ENCODE results near the gene TMEM51. TPM values are rescaled to one million over a fixed set of nuclear protein-coding genes. Genes with fewer than 3 reads are reported as not detected.
A peak's percentile ranks its signal among the peaks of the same experiment; 100 is the strongest.

The TMEM51 gene
- total RNA-seq, 1 experiment from 2014 or later = 24.7 TPM

DNA sequence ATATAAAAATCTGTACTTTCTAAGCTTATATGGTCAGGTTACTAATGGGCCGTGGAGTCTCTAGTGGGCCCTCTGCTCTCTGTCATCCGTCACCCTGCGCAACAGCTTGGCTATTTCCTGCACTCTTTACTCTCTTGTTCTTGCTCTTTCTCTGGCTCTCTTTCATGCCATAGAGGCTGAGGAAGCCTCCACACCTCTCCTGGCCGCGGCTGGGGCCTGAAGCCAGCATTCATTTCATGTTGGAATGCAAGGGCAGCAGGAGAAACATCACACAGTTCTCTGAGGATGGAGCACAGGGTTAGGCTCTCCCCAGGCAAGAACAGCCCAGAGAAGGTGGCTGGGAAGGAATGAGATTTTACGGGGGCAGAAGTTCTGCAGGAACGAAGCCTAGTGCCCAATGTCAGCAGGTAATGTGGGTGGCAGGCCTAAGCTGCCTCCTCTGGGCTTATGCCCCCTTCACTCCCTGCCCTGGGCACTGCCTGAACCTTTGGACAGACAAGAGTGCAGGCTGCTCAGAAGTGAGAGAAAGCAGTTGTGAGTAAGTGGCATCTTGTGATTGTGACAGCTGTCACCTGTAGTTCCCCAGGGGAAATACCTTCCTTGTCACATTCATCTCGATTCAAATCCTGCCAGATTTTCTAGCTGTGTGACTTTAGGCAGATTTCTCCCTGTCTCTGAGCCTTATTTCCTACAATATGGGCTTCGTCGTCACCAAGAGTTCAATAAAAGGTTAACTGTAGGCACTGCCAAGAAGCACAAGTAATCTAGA lies 89.9 kb downstream of the TMEM51 start:
- BruUV-seq (replicated peaks) = no TSS peak
- no peak for TF ChIP-seq CTCF (IDR thresholded peaks at IDR 0.05; ENCODE audit: insufficient read depth in 1 of 2, low read depth in 1 of 2, low read length in 1 of 2, severe bottlenecking in 1 of 2, unreplicated experiment in 1 of 2)
- Histone ChIP-seq H3K36me3 (ENCODE audit: control insufficient read depth, insufficient read depth, low read length) (no peaks in the 10 kb centered on the region), H3K4me1 (peaks cover 5% of the 10 kb centered on the region; the same call in 1 of the 2 replicates), H3K4me3 (ENCODE audit: low read depth, low read length) (no peak overlapping the region), H3K27me3 (replicated peaks; ENCODE audit: control insufficient read depth, insufficient read depth, low read length) (no peaks in the 10 kb centered on the region), H3K9me3 (no peaks in the 10 kb centered on the region)
- ChIA-PET CTCF (no interaction called here), POLR2A (interaction anchor here (0.7 kb wide), 1 partner anchor 24 kb away, joined by 3 read pairs; no protein-coding TSS in a partner anchor)
- H3K27ac Mint-ChIP-seq (ENCODE audit: unreplicated experiment) = no peak overlapping the region
- no peaks in the 10 kb centered on the region for H3K27me3 Mint-ChIP-seq (ENCODE audit: insufficient read depth, unreplicated experiment)
- no peaks in the 10 kb centered on the region for H3K9me3 Mint-ChIP-seq (ENCODE audit: unreplicated experiment)
- H3K4me3 Mint-ChIP-seq (ENCODE audit: unreplicated experiment) = no peak overlapping the region
- peaks cover 15% of the 10 kb centered on the region for H3K36me3 Mint-ChIP-seq (ENCODE audit: insufficient read depth, unreplicated experiment)
- H3K4me1 Mint-ChIP-seq (ENCODE audit: low read depth, unreplicated experiment) = no peaks in the 10 kb centered on the region
- DNase-seq = no peak
- intact Hi-C loops (cut with micrococcal nuclease; ENCODE audit: unreplicated experiment) = no loop called here

DNA sequence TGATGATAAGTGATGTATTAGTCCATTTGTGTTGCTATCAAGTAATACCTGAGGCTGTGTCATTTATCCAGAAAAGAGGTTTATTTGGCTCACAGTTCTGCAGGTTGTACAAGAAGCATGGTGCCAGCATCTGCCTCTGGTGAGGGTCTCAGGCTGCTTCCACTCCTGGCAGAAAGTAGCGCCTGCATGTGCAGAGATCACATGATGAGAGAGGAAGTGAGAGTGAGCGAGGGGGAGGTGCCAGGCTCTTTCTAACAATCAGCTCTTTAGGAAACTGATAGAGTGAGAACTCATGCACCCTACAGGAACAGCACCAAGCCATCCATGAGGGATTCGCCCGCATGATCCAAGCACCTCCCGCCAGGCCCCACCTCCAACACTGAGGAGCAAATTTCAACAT lies 91.3 kb downstream of the TMEM51 start:
- no TSS peak for BruUV-seq (replicated peaks)
- Histone ChIP-seq H3K27me3 (replicated peaks; ENCODE audit: control insufficient read depth, insufficient read depth, low read length) (no peaks in the 10 kb centered on the region), H3K9me3 (no peaks in the 10 kb centered on the region), H3K4me1 (peaks cover 5% of the 10 kb centered on the region; the same call in 1 of the 2 replicates), H3K36me3 (ENCODE audit: control insufficient read depth, insufficient read depth, low read length) (no peaks in the 10 kb centered on the region), H3K4me3 (ENCODE audit: low read depth, low read length) (no peak overlapping the region)
- intact Hi-C loops (cut with micrococcal nuclease; ENCODE audit: unreplicated experiment) = no loop called here
- ChIA-PET POLR2A (no interaction called here), CTCF (no interaction called here)
- DNase-seq = no peak
- no peaks in the 10 kb centered on the region for H3K9me3 Mint-ChIP-seq (ENCODE audit: unreplicated experiment)
- no peak overlapping the region for H3K27ac Mint-ChIP-seq (ENCODE audit: unreplicated experiment)
- no peak for TF ChIP-seq CTCF (IDR thresholded peaks at IDR 0.05; ENCODE audit: insufficient read depth in 1 of 2, low read depth in 1 of 2, low read length in 1 of 2, severe bottlenecking in 1 of 2, unreplicated experiment in 1 of 2)
- no peaks in the 10 kb centered on the region for H3K4me1 Mint-ChIP-seq (ENCODE audit: low read depth, unreplicated experiment)
- peaks cover 5% of the 10 kb centered on the region for H3K27me3 Mint-ChIP-seq (ENCODE audit: insufficient read depth, unreplicated experiment)
- H3K36me3 Mint-ChIP-seq (ENCODE audit: insufficient read depth, unreplicated experiment) = peaks cover 15% of the 10 kb centered on the region
- H3K4me3 Mint-ChIP-seq (ENCODE audit: unreplicated experiment) = no peak overlapping the region

DNA sequence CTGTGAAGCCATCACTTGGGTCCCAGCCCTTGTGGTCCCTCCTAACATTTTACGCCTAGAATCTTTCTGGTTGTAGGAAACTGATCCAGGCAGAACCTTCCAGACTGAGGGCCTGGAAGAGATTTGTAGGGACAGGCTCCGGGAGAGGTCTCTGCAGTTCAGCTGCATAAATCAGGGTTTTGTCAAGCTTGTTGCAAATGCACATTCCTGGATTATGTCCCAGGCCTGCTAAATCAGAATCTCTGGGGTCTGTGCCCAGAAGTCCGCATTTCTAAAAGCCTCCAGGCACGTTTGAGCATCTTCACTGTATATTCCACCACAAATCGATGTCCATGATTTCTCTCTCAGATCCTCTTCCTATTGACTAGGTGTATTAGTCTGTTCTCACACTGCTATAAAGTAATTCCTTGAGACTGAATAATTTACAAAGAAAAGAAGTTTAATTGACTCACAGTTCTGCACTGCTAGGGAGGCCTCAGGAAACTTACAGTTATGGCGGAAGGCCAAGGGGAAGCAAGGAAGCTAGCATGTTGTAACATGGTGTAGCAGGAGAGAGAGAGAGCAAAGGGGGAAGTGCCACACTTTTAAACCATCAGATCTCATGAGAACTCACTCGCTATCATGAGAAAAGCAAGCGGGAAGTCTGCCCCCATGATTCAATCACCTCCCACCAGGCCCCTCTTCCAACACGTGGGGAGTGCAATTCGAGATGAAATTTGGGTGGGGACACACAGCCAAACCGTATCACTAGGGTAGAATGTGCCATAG lies 92.2 kb downstream of the TMEM51 start:
- no peak overlapping the region for H3K27ac Mint-ChIP-seq (ENCODE audit: unreplicated experiment)
- H3K4me1 Mint-ChIP-seq (ENCODE audit: low read depth, unreplicated experiment) = no peaks in the 10 kb centered on the region
- Histone ChIP-seq H3K9me3 (no peaks in the 10 kb centered on the region), H3K4me3 (ENCODE audit: low read depth, low read length) (no peak overlapping the region), H3K36me3 (ENCODE audit: control insufficient read depth, insufficient read depth, low read length) (no peaks in the 10 kb centered on the region), H3K27me3 (replicated peaks; ENCODE audit: control insufficient read depth, insufficient read depth, low read length) (no peaks in the 10 kb centered on the region), H3K4me1 (peaks cover 5% of the 10 kb centered on the region; the same call in 1 of the 2 replicates)
- peaks cover 5% of the 10 kb centered on the region for H3K27me3 Mint-ChIP-seq (ENCODE audit: insufficient read depth, unreplicated experiment)
- peaks cover 15% of the 10 kb centered on the region for H3K36me3 Mint-ChIP-seq (ENCODE audit: insufficient read depth, unreplicated experiment)
- CTCF ChIA-PET = no interaction called here
- no peaks in the 10 kb centered on the region for H3K9me3 Mint-ChIP-seq (ENCODE audit: unreplicated experiment)
- TF ChIP-seq CTCF (IDR thresholded peaks at IDR 0.05; ENCODE audit: insufficient read depth in 1 of 2, low read depth in 1 of 2, low read length in 1 of 2, severe bottlenecking in 1 of 2, unreplicated experiment in 1 of 2) = no peak
- POLR2A ChIA-PET = no interaction called here
- DNase-seq = no peak
- no TSS peak for BruUV-seq (replicated peaks)
- peak overlapping the region; percentile 83 for H3K4me3 Mint-ChIP-seq (ENCODE audit: unreplicated experiment)
- intact Hi-C loops (cut with micrococcal nuclease; ENCODE audit: unreplicated experiment) = no loop called here
